ENCODE measurements around the gene ART5.

DNA sequence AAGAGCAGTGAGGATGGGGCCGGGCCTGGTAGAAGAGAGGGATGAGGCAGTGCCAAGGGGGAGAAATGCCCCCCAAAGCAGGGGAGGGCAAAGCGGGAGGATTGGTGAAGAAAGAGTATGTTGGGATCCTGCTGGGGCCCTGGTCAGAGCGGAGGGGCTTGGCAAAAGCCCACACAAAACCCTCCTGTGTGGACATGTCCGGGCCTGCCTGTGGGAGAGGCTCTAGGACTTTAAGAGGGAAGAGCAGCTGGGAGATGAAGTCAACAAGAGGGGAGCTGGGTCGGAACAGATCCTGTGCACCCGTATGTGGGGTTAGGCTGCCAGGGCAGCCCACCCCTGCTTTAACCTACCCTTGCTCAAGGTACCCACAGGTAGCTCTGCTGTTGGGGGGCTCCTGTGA, 25.8 kb downstream of the ART5 start:
- no peak for TF ChIP-seq POLR2A (IDR thresholded peaks at IDR 0.05; ENCODE audit: low read length)
- no peak for TF ChIP-seq GATA1 (IDR thresholded peaks at IDR 0.05; ENCODE audit: low read depth, low read length)

All from erythroblast (primary cell).